GM12801 (cell line): ENCODE data around the gene TNFAIP3.

Experiments used
- TF ChIP-seq, protein P1 (sequence below): IDR thresholded peaks from one replicate; pipeline ENCODE4 v1.5.1; 2011; ENCODE audit warnings: control low read depth; ENCODE audit not compliant: insufficient read length; ENCODE audit errors: extremely low read depth

The TNFAIP3 gene

DNA sequence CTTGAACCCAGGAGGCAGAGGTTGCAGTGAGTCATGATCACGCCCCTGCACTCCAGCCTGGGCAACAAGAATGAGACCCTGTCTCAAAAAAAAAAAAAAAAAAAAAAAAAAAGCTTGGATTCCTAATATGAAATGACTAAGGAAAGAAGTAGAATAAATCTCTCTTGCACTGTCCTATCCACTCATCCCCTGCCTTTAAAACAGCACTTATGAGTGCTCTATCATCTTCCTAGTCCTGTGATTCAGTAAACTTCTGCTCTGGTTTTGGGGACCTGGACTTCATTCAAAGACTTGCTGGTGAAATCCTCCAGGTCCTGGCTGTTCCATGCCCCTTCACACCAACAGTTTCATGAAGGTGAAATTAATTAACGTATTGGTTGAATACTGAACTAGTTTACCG is 29.6 kb downstream of the TNFAIP3 start:
- TF ChIP-seq, protein P1, sequence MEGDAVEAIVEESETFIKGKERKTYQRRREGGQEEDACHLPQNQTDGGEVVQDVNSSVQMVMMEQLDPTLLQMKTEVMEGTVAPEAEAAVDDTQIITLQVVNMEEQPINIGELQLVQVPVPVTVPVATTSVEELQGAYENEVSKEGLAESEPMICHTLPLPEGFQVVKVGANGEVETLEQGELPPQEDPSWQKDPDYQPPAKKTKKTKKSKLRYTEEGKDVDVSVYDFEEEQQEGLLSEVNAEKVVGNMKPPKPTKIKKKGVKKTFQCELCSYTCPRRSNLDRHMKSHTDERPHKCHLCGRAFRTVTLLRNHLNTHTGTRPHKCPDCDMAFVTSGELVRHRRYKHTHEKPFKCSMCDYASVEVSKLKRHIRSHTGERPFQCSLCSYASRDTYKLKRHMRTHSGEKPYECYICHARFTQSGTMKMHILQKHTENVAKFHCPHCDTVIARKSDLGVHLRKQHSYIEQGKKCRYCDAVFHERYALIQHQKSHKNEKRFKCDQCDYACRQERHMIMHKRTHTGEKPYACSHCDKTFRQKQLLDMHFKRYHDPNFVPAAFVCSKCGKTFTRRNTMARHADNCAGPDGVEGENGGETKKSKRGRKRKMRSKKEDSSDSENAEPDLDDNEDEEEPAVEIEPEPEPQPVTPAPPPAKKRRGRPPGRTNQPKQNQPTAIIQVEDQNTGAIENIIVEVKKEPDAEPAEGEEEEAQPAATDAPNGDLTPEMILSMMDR, result no peak

DNA sequence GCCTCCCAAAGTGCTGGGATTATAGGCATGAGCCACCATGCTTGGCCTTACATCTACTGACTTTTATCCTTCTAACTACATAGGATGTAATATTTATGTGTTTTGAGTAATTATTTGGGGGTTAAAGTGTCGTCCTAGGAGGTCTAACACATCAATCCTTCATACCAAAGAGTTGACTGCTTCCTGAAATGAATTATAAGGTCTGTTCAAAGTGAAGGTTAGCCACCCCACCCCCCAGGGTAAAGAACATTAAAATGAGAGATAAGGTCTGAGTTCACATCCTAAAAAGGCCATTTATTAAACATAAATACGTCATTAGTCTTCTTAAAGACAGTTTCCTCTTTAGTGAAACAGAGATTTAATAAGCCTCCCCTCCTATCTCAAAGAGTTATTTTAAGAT is 33.8 kb downstream of the TNFAIP3 start:
- TF ChIP-seq, protein P1, result no peak

DNA sequence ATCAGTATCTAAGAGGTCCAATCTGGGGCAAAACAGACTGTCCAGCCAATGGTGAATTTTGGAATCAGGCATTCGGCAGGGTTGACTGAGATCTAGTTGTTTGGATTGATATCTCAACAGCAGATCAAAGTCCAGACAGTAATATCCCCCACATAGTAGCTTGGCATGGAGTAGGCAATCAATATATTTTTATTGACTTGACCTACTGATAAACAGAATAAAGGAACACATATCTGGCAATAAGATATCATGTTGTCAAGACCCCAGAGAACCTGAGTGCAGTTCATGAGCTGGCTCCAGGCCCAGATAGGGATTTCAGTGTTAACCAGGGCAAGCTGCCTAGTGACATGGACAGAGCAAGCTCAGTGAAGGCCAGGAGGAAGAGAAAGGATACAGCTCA is 34.4 kb downstream of the TNFAIP3 start:
- TF ChIP-seq, protein P1, result no peak

GRCh38 chr6:137902699-137903098 is 35.6 kb downstream of the TNFAIP3 start:
- TF ChIP-seq, protein P1, result no peak

DNA sequence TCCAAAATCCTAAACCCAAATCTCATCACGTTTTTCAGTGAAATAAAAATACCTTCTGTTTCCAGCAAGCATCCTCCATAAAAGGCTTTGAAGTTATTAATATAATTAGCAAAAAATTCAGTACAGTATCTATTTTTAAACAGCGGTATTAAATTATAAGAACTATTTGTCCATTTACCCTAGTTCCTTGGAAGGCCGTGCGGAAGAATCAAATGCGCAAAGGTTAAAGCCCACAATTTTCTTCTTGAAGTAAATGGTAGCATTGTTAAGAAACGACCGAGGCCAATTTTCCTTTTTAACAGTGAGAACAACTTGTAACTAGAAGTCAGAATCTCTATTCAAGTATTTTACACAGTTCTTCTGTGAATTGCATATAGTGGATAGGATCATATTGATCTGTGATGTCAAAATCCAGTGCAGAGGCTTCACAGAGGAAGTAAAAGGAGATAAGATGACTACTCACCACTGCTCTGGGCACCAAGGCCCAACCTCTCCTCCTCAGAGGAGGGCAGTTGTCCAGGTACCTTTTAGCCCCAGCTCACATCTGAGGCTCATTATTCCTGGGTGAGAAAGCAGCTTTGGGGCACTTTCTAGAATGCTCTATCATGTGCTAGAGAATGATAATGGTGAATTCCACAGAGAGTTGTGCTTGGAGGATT is 36.3 kb downstream of the TNFAIP3 start:
- TF ChIP-seq, protein P1, result no peak

DNA sequence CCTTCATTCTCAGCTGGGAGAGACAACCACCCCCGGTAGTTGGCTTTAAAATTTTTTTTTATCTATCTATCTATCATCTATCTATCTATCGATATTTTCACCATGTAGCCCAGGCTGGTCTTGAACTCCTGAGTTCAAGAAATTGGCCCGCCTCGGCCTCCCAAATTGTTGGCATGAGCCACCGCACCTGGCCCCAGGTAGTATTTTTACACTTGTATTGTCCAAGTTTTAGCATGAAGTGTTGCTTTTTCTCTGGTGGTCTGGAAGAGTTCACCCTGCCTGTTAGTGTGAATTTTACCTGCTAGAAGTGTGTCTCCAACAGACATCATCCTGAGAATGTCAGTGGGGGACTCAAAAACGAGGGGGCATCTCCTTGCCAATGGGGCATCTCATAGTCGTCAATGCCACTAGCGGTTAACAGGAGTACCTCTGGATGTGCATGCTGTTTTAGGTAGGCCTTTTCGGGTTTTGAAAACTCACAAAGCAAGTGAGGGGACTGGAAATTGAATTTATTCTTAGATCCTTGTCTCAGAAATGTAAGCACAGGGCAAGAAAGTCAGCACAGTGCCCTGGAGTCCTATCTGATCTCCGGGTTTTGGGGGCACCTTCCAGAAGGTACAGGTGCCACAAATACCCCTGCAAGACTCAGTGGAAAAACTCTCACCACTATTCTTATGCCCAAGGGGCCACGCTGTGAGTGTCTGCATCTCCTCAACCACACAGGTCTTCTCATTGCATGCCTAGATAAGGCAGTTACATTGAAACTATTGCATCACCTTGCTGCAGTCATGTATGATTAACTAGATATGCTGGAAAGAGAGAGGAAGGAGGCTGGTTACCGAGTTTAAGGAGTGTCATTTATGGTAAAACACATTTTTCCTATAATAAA is 37.1 kb downstream of the TNFAIP3 start:
- TF ChIP-seq, protein P1, result no peak

- TF ChIP-seq, protein P1, result no peak
These were observed 38.0 kb downstream of the TNFAIP3 start for GRCh38 chr6:137904822-137905617.
